Measurements from ENCODE around the gene COG2.

GRCh38 chr1:230694464-230694863 lies 52.2 kb downstream of the COG2 start:
- TF ChIP-seq CTCF (conservative IDR thresholded peaks at IDR 0.05) = no peak
- TF ChIP-seq ZFX (IDR thresholded peaks at IDR 0.05) = no peak

Measured in C4-2B (cell line).